ENCODE results near the gene EEPD1. TPM values are rescaled to one million over a fixed set of nuclear protein-coding genes. Genes with fewer than 3 reads are reported as not detected.
A peak's percentile ranks its signal among the peaks of the same experiment; 100 is the strongest.

The EEPD1 gene
- total RNA-seq, 1 experiment from 2014 or later, result 26.3 TPM

- no peak for DNase-seq (ENCODE audit: low spot score)
These were observed 100.6 kb downstream of the EEPD1 start for GRCh38 chr7:36253699-36254098.

DNA sequence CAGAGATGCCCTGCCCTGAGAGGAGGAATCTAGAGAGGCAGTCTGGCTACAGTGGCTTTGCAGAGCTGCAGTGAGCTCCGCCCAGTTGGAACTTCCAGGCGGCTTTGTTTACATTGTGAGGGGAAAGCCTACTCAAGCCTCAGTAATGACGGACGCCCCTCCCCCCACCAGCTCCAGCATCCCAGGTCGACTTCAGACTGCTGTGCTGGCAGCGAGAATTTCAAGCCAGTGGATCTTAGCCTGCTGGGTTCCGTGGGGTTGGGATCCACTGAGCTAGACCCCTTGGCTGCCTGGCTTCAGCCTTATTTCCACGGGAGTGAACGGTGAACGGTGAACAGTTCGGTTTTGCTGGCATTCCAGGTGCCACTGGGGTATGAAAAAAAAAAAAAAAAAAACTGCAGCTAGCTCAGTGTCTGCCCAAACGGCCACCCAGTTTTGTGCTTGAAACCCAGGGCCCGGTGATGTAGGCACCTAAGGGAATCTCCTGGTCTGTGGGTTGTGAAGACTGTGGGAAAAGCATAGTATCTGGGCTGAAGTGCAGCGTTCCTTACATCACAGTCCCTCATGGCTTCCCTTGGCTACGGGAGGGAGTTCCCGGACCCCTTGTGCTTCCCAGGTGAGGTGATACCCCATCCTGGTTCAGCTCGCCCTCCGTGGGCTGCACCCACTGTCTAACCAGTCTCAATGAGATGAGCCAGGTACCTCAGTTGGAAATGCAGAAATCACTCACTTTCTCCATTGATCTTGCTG, 105.6 kb downstream of the EEPD1 start:
- DNase-seq (ENCODE audit: low spot score), result peak; percentile 83

GRCh38 chr7:36260481-36260880, 107.4 kb downstream of the EEPD1 start:
- DNase-seq (ENCODE audit: low spot score), result no peak

- no peak for DNase-seq (ENCODE audit: low spot score)
These were observed 108.1 kb downstream of the EEPD1 start for GRCh38 chr7:36261019-36261754.

- DNase-seq (ENCODE audit: low spot score), result no peak
These were observed 109.4 kb downstream of the EEPD1 start for GRCh38 chr7:36262309-36263094.

GRCh38 chr7:36263095-36263484, 110.0 kb downstream of the EEPD1 start:
- no peak for DNase-seq (ENCODE audit: low spot score)

GRCh38 chr7:36264123-36264801, 111.2 kb downstream of the EEPD1 start:
- no peak for DNase-seq (ENCODE audit: low spot score)

DNA sequence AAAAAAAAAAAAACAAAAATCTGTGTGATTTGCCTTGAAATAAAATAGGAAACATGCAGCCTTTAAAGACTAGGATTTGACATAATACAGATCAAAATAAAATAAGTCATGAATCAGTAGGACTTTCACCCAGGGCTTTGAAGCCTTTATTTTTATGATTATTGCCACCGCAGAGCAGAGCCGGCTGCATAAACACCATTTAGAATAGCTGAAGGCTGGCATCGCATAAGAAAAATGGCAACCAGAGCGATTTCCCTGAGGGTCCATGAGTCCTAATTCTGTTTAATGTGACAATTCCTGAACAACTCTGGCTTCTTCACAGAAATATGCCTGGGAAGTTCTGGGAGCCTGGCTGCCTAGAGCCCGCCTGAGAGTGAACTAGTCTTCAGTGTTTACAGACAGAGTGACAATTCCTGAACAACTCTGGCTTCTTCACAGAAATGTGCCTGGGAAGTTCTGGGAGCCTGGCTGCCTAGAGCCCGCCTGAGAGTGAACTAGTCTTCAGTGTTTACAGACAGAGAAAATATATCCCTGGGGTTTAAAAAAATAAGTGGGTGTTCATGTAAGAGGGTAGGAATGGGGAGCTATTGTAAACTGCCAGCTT, 112.0 kb downstream of the EEPD1 start:
- DNase-seq (ENCODE audit: low spot score), result no peak

DNA sequence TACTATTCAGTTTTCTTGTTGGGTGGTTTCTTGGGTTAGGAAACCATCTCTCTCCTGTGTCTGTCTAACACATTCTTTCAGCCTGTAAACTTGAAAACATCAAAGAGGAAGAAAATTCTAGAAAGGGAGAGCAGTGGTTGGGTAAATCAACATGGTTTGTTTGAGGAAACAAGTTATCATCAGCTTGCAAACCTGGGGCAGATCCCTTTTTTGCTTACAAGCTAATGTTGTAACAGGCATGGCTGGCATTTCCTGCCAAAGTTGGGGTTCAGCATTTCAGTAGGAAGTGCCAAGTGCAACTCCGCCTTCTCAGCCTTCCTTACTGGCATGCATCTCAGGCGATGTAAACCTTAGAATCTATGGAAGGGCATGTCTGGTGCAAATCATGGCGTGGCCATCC, 112.6 kb downstream of the EEPD1 start:
- peak; percentile 42 for DNase-seq (ENCODE audit: low spot score)

DNA sequence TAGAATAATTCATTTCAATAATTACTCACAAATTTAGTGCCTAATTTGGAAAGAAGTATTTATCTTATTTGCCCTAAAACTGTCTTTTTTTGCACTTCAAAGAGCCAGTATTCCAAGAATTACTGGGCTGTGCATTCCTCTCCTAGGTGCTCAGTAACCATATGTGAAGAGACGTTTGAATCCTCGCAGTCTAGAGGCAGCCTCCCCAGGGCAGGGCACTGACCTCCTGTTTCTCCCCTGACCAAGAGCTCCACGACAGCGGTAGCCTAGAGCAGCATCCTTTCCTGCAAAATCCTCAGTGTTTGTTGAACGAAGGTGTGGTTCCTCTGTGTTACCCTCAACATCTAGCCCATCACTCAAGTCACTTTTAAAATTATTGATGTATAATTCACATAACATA, 113.1 kb downstream of the EEPD1 start:
- no peak for DNase-seq (ENCODE audit: low spot score)

DNA sequence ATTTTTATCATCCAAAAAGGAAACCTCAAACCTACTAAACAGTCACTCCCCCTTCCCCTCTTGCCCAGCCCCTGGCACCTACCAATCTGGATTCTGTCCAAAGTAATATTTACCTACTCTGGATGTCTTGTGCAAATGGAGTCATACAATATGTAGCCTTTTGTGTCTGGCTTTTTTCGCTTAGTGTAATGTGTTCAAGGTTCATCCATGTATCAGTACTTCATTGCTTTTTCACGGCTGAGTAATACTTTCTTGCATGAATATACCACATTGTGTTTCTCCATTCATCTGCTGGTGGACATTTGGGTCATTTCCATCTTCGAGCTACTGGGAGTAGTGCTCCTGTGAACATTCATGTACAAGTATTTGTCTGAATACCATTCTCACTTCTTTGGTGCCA, 113.6 kb downstream of the EEPD1 start:
- no peak for DNase-seq (ENCODE audit: low spot score)

GRCh38 chr7:36272211-36272566, 119.1 kb downstream of the EEPD1 start:
- DNase-seq (ENCODE audit: low spot score), result no peak

- no peak for DNase-seq (ENCODE audit: low spot score)
These were observed 119.7 kb downstream of the EEPD1 start for GRCh38 chr7:36272567-36273269.

DNA sequence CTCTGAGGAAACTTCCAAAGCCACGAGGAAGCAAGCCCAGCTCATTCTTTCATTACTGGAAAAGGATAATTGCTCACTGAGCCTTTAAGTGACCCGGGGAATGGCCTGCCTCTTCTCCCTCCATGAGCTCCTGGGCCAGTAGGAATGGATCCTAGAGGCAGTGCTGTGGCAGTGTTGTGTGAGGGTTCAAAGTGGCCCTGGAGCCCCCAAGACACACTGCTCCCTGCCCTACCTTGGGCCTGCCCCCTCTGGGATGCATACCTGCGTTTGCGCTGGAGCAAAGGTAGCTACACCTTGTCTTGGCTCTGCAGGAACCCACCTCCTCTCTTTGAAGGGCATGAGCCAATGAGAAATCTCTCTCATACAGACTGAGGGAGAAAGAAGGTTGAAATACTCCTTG, 120.8 kb downstream of the EEPD1 start:
- no peak for DNase-seq (ENCODE audit: low spot score)

DNA sequence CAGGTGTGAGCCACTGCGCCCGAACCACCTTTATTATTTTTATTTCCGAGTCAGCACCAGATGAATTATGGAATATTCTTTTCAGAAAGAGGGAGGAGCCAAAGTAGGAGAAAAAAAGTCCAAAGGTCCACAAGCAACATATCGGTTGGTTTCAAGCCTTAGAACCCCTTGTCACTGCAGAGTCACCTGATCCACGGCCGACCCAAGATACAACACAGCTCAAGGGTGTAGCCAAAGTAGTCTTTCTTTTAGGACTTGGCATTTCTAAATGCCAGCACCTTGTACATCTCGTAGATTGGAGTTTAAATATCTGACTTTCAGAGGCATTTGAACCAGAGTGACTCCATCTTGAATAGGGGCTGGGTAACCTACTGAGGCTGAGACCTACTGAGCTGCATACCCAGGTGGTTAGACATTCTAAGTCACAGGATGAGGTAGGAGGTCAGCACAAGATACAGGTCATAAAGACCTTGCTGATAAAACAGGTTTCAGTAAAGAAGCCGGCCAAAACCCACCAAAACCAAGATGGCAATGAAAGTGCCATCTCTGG, 122.8 kb downstream of the EEPD1 start:
- DNase-seq (ENCODE audit: low spot score), result no peak

DNA sequence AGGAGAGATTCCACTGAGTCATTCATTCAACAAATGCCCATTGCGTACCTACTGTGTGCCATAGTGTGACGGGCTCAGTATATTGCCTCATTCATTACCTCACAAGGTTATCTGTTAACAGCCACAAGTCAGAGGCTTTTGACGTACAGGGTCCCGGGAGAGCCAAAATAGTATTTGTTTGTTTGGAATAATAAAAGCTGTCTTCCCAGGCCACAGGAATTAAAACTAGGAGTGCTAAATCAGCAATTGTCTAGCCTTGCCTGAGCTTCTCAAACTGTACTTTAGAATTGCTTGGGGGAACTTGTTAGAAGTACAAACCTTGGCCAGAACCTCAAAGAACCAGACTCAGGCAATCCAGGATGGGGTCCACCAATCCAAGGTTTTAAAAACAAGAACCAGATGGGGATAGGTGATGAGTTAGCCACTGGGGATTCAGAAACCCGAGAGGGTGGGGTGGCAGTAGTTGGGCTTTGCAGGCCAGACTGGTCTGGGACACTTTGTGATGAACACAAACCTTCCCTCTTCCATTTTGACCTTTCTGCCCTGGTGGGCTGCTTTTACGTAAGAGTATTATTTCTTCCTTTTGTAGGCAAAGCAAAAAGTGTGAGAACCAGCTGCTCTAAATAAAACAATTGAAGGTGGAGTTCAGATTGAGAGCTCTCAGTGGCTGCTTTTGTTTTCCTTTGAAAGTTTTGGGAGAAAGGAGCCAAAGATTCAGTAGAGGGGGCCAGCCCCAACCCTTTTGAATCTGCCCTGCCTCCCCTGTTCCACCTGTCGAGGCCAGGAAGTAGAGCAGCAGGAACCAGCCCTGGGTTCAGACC, 123.6 kb downstream of the EEPD1 start:
- DNase-seq (ENCODE audit: low spot score), result no peak

GRCh38 chr7:36277249-36277542, 124.1 kb downstream of the EEPD1 start:
- DNase-seq (ENCODE audit: low spot score), result no peak

DNA sequence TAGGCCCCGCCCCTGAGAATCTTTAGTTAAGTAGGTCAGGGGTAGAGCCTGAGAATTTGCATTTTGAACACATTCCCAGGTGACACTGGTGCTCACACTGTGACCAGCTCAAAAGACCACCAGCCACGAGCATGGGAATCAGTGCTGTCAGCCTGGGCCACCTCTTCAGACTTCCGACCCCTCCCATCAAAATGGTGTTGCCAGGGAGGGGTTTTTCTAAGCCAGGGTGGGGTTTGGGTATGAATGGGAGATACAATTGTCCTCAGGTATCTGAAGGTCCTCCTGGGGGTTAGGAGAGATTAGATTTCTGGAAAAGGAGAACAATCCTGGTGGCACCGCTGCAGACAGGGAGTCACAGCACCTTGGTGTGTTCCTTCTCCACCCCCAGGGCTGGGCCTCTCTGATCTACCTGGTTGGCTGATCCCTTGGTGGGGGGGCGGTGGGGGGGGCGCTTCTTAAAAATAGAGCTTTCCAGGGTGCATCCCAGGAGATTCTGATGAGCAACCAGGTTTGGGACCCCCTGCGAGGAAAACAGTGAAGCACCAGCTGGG, 125.1 kb downstream of the EEPD1 start:
- no peak for DNase-seq (ENCODE audit: low spot score)

- no peak for DNase-seq (ENCODE audit: low spot score)
These were observed 125.6 kb downstream of the EEPD1 start for GRCh38 chr7:36278620-36279172.

All from A172 (cell line).